ENCODE results near the gene PPARA. TPM values are rescaled to one million over a fixed set of nuclear protein-coding genes. Genes with fewer than 3 reads are reported as not detected.

PPARA gene
- polyA plus RNA-seq (2013, experiment 1 of 2; ENCODE audit: insufficient read length) = 6.6 TPM
- polyA plus RNA-seq (2013, experiment 2 of 2; ENCODE audit: insufficient read length) = 7.0 TPM

- DNase-seq = peak; percentile 79
Measured at GRCh38 chr22:46150034-46150654, at the start of gene PPARA. Gene PPARA (plus strand): TSS chr22:46150526. CDS start chr22:46198384, 47,858 bp downstream.

- no peak for DNase-seq
Measured at GRCh38 chr22:46102159-46102558, 48.2 kb upstream of the PPARA start.

- DNase-seq = no peak
Measured at GRCh38 chr22:46102752-46103151, 47.6 kb upstream of the PPARA start.

GRCh38 chr22:46103181-46103580 lies 47.1 kb upstream of the PPARA start:
- no peak for DNase-seq

GRCh38 chr22:46103664-46104063 lies 46.7 kb upstream of the PPARA start:
- no peak for DNase-seq

- no peak for DNase-seq
Measured at GRCh38 chr22:46104170-46104880, 46.0 kb upstream of the PPARA start.

GRCh38 chr22:46104881-46105493 lies 45.3 kb upstream of the PPARA start:
- DNase-seq = no peak

- peak; percentile 84 for DNase-seq
Measured at GRCh38 chr22:46105494-46106278, 44.6 kb upstream of the PPARA start.

- DNase-seq = no peak
Measured at GRCh38 chr22:46106279-46107022, 43.9 kb upstream of the PPARA start.

- no peak for DNase-seq
Measured at GRCh38 chr22:46107089-46107664, 43.1 kb upstream of the PPARA start.

- no peak for DNase-seq
Measured at GRCh38 chr22:46107753-46108563, 42.4 kb upstream of the PPARA start.

- DNase-seq = no peak
Measured at GRCh38 chr22:46108564-46109473, 41.5 kb upstream of the PPARA start.

- no peak for DNase-seq
Measured at GRCh38 chr22:46109474-46110003, 40.8 kb upstream of the PPARA start.

- DNase-seq = no peak
Measured at GRCh38 chr22:46110215-46110614, 40.1 kb upstream of the PPARA start.

GRCh38 chr22:46111645-46112306 lies 38.5 kb upstream of the PPARA start:
- no peak for DNase-seq

- DNase-seq = no peak
Measured at GRCh38 chr22:46112405-46112804, 37.9 kb upstream of the PPARA start.

- no peak for DNase-seq
Measured at GRCh38 chr22:46113110-46113909, 37.0 kb upstream of the PPARA start.

- no peak for DNase-seq
Measured at GRCh38 chr22:46113910-46114517, 36.3 kb upstream of the PPARA start.

All from fibroblast of skin of abdomen (primary cell).